DOHH2 (cell line): Measurements from ENCODE around the gene NUP93.

Experiments
- H3F3A ChIP-seq: fragments of 200-600 bp; sonication (generic), shearing (Covaris generic); 2 replicates; pipeline ENCODE4 v1.6.0; 2016; ENCODE audit warnings: antibody characterized with exemption, mild to moderate bottlenecking; ENCODE audit not compliant: control insufficient read depth, insufficient read depth
- H3K27ac ChIP-seq: fragments of 200-600 bp; sonication (generic); 2 replicates; pipeline ENCODE4 v1.5.1; 2014; ENCODE audit warnings: low read depth, mild to moderate bottlenecking, low read length, moderate library complexity
- H3K27me3 ChIP-seq: fragments of 200-600 bp; sonication (generic); 2 replicates; pipeline ENCODE4 v1.6.1; 2014; ENCODE audit warnings: mild to moderate bottlenecking, low read length, mixed read lengths; ENCODE audit not compliant: control insufficient read depth
- H3K36me3 ChIP-seq: fragments of 200-600 bp; sonication (generic); 2 replicates; pipeline ENCODE4 v1.6.1; 2014; ENCODE audit warnings: mild to moderate bottlenecking, low read length, moderate library complexity, mixed read lengths; ENCODE audit not compliant: control insufficient read depth
- H3K4me1 ChIP-seq: fragments of 200-600 bp; sonication (generic); 2 replicates; pipeline ENCODE4 v1.6.1; 2014; ENCODE audit warnings: mild to moderate bottlenecking, low read length, mixed read lengths; ENCODE audit not compliant: control insufficient read depth
- H3K4me2 ChIP-seq: fragments of 200-600 bp; sonication (generic); 2 replicates; pipeline ENCODE4 v1.6.0; 2014; ENCODE audit warnings: mild to moderate bottlenecking, low read length, moderate library complexity
- H3K4me3 ChIP-seq: fragments of 200-600 bp; sonication (generic); 2 replicates; pipeline ENCODE4 v1.5.1; 2014; ENCODE audit warnings: mild to moderate bottlenecking, low read length, mixed read lengths
- H3K79me2 ChIP-seq: fragments of 200-600 bp; sonication (generic); 2 replicates; pipeline ENCODE4 v1.6.1; 2014; ENCODE audit warnings: mild to moderate bottlenecking, low read length, mixed read lengths; ENCODE audit not compliant: control insufficient read depth
- H3K9me2 ChIP-seq: fragments of 200-600 bp; sonication (generic); replicated peaks from 2 replicates; pipeline ENCODE4 v1.6.1; 2014; ENCODE audit warnings: mild to moderate bottlenecking, low read length, mixed read lengths; ENCODE audit not compliant: control insufficient read depth
- H3K9me3 ChIP-seq: fragments of 200-600 bp; sonication (generic); 2 replicates; pipeline ENCODE4 v1.6.1; 2014; ENCODE audit warnings: antibody characterized with exemption, low read length, mixed read lengths; ENCODE audit not compliant: control insufficient read depth, insufficient read depth
- H4K20me1 ChIP-seq: fragments of 200-600 bp; sonication (generic); 2 replicates; pipeline ENCODE4 v1.6.0; 2014; ENCODE audit warnings: low read depth, mild to moderate bottlenecking, antibody characterized with exemption, low read length, moderate library complexity; ENCODE audit not compliant: control insufficient read depth, insufficient read depth
- EZH2phosphoT487 ChIP-seq: fragments of 200-600 bp; sonication (generic); IDR thresholded peaks from 2 replicates; pipeline ENCODE4 v1.6.1; 2017; ENCODE audit warnings: borderline replicate concordance, mild to moderate bottlenecking, antibody characterized with exemption, low read length, moderate library complexity, mixed read lengths
- TF ChIP-seq, protein P1 (sequence below): fragments of 200-600 bp; sonication (generic); IDR thresholded peaks from one replicate; pipeline ENCODE4 v1.5.1; 2014; ENCODE audit warnings: antibody characterized with exemption, mild to moderate bottlenecking, low read depth, low read length; ENCODE audit not compliant: poor library complexity, severe bottlenecking

NUP93 gene

DNA sequence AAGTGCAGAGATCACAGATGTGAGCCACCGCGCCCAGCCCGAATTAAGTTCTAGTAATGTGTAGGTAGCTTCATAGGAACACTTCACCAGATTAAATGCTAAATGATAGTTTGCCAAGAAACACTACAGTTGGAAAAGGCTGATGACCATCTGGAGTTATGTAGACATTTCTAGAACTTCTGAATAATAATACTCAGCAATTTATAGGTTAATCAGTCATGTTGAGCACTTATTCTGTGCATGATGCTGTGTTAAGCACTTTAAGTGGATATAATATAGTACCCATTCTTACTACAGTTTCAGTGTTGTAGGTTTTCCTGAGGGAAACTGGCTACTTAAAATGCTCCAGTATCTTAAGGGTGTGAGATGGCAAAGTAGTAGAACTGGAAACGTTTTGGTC lies 45.2 kb downstream of the NUP93 start:
- Histone ChIP-seq H4K20me1 (no peaks in the 10 kb centered on the region; the same call in 1 of the 2 replicates), H3K79me2 (peaks cover 33% of the 10 kb centered on the region), H3K4me2 (no peak overlapping the region), H3K27ac (no peak overlapping the region), H3F3A (no peaks in the 10 kb centered on the region), H3K27me3 (no peaks in the 10 kb centered on the region), H3K36me3 (no peaks in the 10 kb centered on the region), H3K4me1 (no peaks in the 10 kb centered on the region), H3K9me2 (no peaks in the 10 kb centered on the region), H3K9me3 (no peaks in the 10 kb centered on the region), H3K4me3 (no peak overlapping the region)
- TF ChIP-seq, protein P1, sequence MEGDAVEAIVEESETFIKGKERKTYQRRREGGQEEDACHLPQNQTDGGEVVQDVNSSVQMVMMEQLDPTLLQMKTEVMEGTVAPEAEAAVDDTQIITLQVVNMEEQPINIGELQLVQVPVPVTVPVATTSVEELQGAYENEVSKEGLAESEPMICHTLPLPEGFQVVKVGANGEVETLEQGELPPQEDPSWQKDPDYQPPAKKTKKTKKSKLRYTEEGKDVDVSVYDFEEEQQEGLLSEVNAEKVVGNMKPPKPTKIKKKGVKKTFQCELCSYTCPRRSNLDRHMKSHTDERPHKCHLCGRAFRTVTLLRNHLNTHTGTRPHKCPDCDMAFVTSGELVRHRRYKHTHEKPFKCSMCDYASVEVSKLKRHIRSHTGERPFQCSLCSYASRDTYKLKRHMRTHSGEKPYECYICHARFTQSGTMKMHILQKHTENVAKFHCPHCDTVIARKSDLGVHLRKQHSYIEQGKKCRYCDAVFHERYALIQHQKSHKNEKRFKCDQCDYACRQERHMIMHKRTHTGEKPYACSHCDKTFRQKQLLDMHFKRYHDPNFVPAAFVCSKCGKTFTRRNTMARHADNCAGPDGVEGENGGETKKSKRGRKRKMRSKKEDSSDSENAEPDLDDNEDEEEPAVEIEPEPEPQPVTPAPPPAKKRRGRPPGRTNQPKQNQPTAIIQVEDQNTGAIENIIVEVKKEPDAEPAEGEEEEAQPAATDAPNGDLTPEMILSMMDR: no peak
- TF ChIP-seq EZH2phosphoT487: no peak

DNA sequence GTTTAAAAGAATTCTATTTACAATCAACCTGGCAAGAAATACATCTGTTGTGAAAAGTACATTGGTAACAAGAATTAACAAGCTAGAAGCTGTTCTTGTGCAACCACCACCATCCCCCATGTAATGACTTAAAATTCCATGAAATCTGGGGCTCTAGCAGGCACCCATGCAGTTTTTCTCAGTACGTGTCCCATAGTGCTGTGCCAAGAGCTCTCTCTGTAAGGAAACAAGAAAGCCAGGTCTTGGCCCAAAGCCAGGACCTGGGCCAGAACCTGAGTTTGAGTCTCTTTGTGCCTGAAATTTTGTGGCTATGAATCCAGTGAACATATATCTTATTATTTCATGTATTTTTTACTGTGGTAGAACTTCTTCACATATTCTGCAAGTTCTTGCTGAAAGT lies 46.6 kb downstream of the NUP93 start:
- no peaks in the 10 kb centered on the region for H3F3A ChIP-seq
- no peaks in the 10 kb centered on the region for H3K36me3 ChIP-seq
- no peaks in the 10 kb centered on the region for H3K27me3 ChIP-seq
- peaks cover 27% of the 10 kb centered on the region for H3K79me2 ChIP-seq
- TF ChIP-seq EZH2phosphoT487: no peak
- TF ChIP-seq, protein P1: no peak
- no peak overlapping the region for H3K27ac ChIP-seq
- H3K9me3 ChIP-seq: no peaks in the 10 kb centered on the region
- H3K9me2 ChIP-seq: no peaks in the 10 kb centered on the region
- no peaks in the 10 kb centered on the region for H3K4me1 ChIP-seq
- H3K4me3 ChIP-seq: no peak overlapping the region
- no peaks in the 10 kb centered on the region for H4K20me1 ChIP-seq
- H3K4me2 ChIP-seq: no peak overlapping the region

DNA sequence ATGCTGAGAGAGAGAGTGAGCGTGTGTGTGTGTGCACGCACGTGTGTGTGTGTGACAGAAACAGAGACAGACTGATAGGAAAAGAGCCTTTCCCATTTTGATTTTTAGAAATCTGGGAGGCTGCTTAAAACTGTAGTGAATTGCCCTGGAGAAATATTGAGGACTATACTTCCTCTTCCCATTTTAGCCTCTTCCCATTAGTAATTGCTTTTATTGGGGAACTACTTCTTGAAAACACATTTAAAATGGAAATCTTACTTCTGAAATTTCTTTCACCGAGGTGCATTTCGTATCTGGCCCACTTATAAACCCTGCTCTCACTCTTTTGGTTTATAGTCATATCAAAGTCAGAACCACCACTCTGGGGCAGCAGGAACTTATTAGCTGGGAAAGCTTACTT lies 47.1 kb downstream of the NUP93 start:
- Histone ChIP-seq H3K27me3 (no peaks in the 10 kb centered on the region), H3K79me2 (peaks cover 23% of the 10 kb centered on the region), H3F3A (no peaks in the 10 kb centered on the region), H3K4me1 (no peaks in the 10 kb centered on the region), H3K4me3 (no peak overlapping the region), H3K9me3 (no peaks in the 10 kb centered on the region), H3K27ac (no peak overlapping the region), H3K4me2 (no peak overlapping the region), H4K20me1 (no peaks in the 10 kb centered on the region), H3K9me2 (no peaks in the 10 kb centered on the region), H3K36me3 (no peaks in the 10 kb centered on the region)
- TF ChIP-seq EZH2phosphoT487: no peak
- TF ChIP-seq, protein P1: no peak

DNA sequence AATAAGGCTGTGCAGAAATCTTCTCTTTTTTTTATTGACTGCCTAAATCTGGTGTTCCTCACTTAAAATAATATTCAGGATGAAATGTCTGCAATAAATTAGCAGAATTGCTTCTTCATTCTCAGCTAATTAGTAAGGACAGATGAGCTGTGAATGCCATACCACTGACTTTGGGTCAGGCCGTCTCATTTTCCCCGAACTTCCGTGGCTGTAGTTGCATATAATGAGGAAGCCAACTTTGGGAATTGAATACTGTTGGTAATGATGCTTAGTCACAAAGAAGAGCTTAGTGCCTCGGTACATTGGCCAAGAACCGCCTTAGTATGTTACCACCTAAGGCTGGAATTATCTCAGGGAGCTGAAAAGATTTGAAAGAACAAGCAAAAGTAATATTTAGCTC lies 47.6 kb downstream of the NUP93 start:
- no peak for TF ChIP-seq EZH2phosphoT487
- TF ChIP-seq, protein P1: no peak
- Histone ChIP-seq H3K4me2 (no peak overlapping the region), H3F3A (no peaks in the 10 kb centered on the region), H3K36me3 (no peaks in the 10 kb centered on the region), H3K9me2 (no peaks in the 10 kb centered on the region), H3K9me3 (no peaks in the 10 kb centered on the region), H3K4me1 (no peaks in the 10 kb centered on the region), H3K79me2 (peaks cover 23% of the 10 kb centered on the region), H3K4me3 (no peak overlapping the region), H3K27ac (no peak overlapping the region), H3K27me3 (no peaks in the 10 kb centered on the region), H4K20me1 (no peaks in the 10 kb centered on the region)
